GM21723 (cell line): Measurements from ENCODE around the gene STARD13.

ENCODE experiments used
- ATAC-seq: cut with Tn5 transposase; IDR thresholded peaks from one replicate; pipeline ENCODE4 v1.9.1; 2021; ENCODE audit warnings: mild to moderate bottlenecking, moderate library complexity; ENCODE audit not compliant: unreplicated experiment

Gene STARD13

DNA sequence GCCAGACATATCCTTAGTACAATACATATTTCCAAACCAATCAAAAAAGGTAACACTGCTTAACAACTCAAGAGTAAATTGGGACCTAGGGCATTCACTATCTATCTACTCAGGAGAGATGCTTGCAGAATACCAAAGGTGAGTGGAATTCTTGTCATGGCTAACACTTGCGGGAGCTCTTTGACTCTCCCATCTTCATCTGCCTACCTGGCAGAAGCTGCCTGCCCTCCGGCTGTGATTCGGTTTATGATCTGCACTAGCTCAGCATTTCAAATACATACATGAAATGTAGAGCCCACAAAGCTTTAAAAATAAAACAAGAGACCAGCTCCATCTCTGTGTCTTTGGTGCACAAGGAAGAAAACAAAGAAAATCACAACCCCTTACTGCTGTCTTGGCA is 127.3 kb downstream of the STARD13 start:
- ATAC-seq: no peak

DNA sequence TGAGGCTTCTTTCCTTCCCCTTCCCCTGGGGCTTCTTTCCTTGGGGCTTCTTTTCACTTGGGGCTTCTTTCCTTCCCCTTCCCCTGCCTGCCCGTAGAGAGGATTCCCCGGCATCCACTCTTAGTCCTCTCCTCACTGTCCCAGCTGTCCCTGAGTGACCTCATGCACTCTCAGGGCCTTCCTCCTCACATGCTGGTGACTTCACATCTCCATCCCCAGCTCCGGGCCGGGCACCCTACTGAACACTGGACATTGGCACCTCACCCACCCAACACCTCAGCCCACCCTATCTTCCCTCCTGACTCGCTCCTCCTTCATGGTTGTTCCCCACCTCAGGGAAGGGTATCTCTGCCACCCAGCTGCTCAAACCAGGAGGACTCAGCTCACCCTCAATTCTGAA is 130.6 kb downstream of the STARD13 start:
- no peak for ATAC-seq

GRCh38 chr13:33153421-33154404 is 131.8 kb downstream of the STARD13 start:
- no peak for ATAC-seq

DNA sequence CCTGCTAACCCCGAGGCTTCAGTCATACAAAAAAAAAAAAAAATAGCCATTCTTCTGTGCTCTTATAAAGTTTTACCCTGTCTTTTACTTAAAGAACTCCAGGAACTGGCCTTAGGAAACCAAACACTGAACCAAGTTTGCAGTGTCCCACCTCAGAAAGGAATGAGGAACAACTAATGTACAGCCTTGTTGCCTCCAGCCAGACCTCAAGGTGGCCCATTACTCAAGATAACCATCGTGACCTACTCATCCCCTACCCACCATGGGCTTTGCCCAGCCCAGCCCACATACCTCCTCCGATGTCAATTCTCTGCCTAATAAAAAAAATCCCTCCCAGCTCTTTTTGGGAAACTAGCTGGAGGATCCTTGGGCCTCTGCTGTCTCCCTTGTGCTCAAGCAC is 133.2 kb downstream of the STARD13 start:
- ATAC-seq: no peak

GRCh38 chr13:33150662-33151061 is 134.9 kb downstream of the STARD13 start:
- ATAC-seq: no peak

DNA sequence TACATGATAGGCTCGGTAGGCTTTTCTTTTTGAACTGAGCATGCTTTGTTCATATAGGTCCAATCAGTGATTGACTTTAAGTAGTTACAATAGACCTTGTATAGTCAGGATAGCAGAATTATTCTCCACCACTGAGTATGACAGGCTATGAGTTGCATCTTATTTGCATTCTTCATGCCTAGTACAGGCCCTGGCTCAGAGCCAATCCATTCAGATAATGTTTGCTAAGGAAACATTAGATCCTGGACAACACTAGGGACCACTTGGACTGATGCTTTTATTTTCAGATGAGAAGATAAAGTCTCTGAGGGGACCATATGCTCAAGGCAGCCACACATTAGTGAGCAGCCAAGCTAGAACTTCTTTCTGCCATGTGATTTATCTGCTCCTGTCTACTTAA is 135.4 kb downstream of the STARD13 start:
- no peak for ATAC-seq

- ATAC-seq: no peak
Observed at GRCh38 chr13:33147832-33148231, 137.7 kb downstream of the STARD13 start.

GRCh38 chr13:33146843-33147611 is 138.5 kb downstream of the STARD13 start:
- peak; percentile 90 for ATAC-seq

GRCh38 chr13:33145667-33146066 is 139.9 kb downstream of the STARD13 start:
- ATAC-seq: no peak

GRCh38 chr13:33144358-33144784 is 141.2 kb downstream of the STARD13 start:
- ATAC-seq: no peak

DNA sequence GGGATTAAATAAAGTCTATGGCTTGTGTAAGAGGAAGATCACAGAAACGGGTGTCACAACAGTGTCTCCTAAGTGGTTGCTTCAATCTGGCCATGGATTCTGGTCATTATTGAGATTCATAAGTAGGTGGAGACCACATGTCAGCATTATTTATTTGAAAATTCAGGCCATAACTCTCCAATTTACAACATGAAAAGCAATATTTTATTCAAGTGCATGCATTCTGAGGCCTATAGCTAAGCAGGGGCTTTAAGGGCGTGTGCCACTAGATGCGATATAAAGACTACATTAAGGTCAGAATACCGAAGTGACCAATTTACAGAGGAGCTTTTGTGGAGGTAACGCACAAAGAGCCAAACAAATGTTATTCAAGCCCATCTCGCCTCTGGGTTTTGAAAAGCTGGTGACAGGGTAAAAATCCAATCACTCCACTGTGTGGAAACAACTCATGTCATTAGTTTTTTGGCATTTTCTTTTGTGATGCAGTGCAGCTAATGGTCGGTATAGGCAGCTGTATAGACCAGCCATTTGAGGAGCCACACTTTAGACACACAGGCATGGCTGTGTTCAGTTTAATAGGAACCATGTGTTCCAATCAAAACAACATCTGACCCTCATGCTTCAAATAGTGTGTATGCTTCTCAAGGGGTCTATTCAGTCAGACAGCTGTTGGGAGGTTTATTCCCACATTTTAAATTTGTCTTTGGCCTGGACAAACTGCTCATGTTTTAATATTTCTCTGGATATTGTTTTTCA is 145.6 kb downstream of the STARD13 start:
- ATAC-seq: no peak

GRCh38 chr13:33139184-33139583 is 146.4 kb downstream of the STARD13 start:
- ATAC-seq: no peak

DNA sequence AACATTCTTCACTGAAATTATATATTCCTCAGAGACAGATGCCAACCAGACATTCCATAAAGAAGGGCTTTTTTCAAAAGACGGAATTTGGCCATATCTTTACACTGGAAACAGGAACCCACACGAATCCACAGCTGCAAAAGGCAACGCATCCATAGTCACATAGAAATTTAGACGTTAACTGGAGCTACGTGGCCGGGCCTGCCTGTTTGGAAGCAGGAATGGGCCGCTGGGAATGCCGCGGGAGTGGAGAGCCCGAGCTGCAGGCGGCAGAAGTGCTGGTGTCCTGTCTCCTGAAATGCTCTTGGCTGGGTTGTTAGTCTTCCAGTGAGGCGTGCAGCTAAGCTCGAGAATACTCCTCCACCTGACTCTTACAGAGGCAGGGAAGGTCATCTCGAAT is 147.1 kb downstream of the STARD13 start:
- ATAC-seq: no peak

DNA sequence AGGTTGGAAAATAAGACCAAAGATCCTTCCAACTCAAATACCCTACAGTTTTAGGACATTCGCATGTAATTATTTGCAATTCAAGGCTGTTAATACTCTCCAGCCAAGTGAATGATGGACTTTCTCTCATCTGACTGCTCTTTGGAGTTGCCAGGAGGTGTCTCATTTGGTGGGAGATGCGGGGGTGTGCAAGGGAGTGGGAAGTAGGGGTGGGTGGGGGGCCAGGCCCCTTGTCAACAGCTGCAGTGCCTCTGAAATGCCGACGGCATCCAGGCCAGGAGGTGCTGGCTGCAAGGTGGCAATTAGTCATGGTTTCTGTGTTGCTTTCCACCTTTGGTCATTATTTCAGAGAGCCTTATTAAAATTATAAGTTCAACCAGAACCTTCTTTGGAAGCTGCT is 147.8 kb downstream of the STARD13 start:
- ATAC-seq: no peak

DNA sequence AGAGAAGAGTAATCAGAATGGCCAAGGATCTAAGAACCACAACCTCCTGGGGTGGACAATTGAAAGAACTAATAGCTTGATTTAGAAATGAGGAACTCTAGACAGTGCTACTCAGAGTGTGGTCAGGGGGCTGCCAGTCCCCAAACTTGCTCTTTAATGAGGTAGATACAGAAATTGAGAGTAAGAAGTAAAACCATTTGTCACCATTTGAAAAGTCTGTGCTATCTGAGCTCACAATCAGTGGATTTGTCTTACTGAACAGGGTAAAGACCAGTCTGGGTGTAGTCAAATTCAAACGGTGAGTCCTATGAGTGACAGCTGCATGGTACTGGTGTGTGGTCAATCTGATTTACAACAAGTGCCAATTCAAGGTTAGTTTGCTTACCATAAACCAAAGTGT is 150.5 kb downstream of the STARD13 start:
- ATAC-seq: no peak

- no peak for ATAC-seq
Observed at GRCh38 chr13:33134213-33134612, 151.3 kb downstream of the STARD13 start.

DNA sequence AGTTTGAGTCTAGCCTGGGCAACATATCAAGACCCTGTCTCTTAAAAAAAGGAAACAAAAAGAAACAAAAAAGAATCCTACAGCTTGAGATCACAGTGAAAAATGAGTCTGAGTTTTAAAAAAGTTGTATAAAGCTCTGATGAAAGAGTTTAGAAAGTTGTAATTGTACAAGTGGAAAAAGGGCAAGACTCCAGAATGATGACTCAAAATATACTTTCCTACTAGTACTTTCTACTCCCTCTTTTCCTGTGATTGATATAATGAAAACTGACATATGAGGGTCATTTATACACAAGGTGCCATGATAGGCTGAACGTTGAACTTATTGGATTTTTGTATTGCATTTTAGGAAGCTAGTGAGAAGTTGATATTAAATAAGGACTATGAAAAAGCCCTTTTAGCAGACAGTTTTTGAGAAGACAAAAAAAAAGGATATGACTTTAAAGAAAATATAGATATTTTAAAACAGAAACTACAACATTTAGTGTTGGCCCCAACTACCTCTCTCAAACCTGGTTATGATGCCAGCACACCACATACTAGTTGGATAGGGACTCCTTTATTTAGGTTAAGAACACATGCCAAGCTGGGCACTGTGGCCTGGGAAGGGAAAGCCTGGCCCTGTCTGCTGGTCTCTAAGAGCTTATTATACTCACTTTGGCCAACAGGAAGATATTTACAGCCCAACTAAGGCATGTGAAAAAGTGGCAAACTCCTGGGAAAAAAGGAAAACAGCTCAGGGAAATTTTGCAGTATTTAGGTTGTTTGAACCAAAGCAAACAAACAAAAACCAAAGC is 152.7 kb downstream of the STARD13 start:
- no peak for ATAC-seq

DNA sequence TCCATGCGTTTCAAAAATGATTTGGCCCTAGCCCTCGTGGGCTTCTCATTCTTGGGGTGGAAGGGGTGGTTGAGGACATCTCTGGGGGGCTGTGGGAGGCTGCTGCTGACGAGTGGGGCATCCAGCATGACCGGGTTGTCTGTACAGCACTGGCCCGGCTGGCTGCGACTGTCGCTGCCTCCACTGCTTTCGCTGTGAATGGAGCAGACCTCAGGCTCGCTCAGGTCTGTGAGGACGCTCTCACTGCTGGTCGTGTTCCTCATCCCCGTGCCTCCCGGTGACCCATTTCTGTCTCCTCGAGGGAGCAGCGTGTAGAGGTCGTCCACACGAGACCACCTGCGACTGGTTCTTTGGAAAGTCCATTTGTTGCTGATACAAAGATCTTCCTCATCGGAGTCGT is 155.7 kb downstream of the STARD13 start:
- ATAC-seq: no peak

- ATAC-seq: no peak
Observed at GRCh38 chr13:33129094-33129832, 156.3 kb downstream of the STARD13 start.

DNA sequence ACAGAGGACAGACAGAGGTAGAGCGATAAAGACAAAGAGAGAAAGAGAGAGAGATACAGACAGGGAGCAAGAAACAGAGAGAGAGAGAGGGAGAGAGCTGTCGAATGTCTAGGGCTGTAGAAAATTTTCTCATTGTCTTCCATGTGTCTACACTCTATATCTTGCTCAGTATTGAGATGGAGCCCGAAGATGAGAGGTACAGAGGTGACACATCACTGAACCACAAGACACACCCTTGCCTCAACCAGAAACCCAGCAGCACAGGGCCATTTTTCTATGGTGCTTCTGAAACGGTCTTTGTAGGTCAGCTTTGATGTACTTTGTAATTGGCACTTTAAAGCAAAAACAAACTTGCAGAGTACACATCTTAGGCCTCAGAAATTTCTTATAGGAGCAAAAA is 157.4 kb downstream of the STARD13 start:
- ATAC-seq: no peak
